Natural killer cell (primary cell): ENCODE results near the gene NPR3. TPM values are rescaled to one million over a fixed set of nuclear protein-coding genes. Genes with fewer than 3 reads are reported as not detected.

Experiments used
- ATAC-seq, 3 donors: fragments of 150-1000 bp in 2 of 3; fragments of 200-7000 bp in 1 of 3; cut with Tn5 transposase; 1 replicate in 1 of 3; 2 replicates in 2 of 3; pipeline ENCODE4 v1.10.0; 2021; ENCODE audit warnings: mild to moderate bottlenecking in 2 of 3, moderate library complexity in 2 of 3
- DNase-seq, 2 donors: peaks; one replicate each; pipeline versions ENCODE4 v3.0.0 to v3.0.0-alpha.2; 2013 to 2021; ENCODE audit warnings: mixed read lengths in 1 of 2
- H3K27ac ChIP-seq: one replicate; pipeline ENCODE4 v1.5.1; 2013; ENCODE audit warnings: mild to moderate bottlenecking, low read length
- H3K27me3 ChIP-seq: one replicate; pipeline ENCODE4 v1.6.1; 2013; ENCODE audit warnings: low read length; ENCODE audit not compliant: control insufficient read depth, insufficient read depth
- H3K36me3 ChIP-seq: one replicate; pipeline ENCODE4 v1.6.1; 2013; ENCODE audit warnings: low read length; ENCODE audit not compliant: control insufficient read depth, insufficient read depth
- H3K4me1 ChIP-seq: one replicate; pipeline ENCODE4 v1.6.1; 2013; ENCODE audit warnings: low read length; ENCODE audit not compliant: control insufficient read depth, insufficient read depth
- H3K4me3 ChIP-seq: one replicate; pipeline ENCODE4 v1.5.1; 2013; ENCODE audit warnings: low read length
- H3K9me3 ChIP-seq: one replicate; pipeline ENCODE4 v1.6.1; 2013; ENCODE audit warnings: low read length; ENCODE audit not compliant: control insufficient read depth, insufficient read depth
- H3K27ac Mint-ChIP-seq, 2 donors: one replicate each; pipeline ENCODE4 v1.8.0; 2022; ENCODE audit warnings: mild to moderate bottlenecking in 2 of 2, mixed read lengths in 2 of 2, moderate library complexity in 1 of 2
- H3K27me3 Mint-ChIP-seq, 2 donors: one replicate each; pipeline ENCODE4 v1.8.0; 2022; ENCODE audit warnings: low read depth in 2 of 2, mixed read lengths in 2 of 2
- H3K36me3 Mint-ChIP-seq: one replicate; pipeline ENCODE4 v1.8.0; 2022; ENCODE audit warnings: mixed read lengths
- H3K4me1 Mint-ChIP-seq, 2 donors: one replicate each; pipeline ENCODE4 v1.8.0; 2022; ENCODE audit warnings: mixed read lengths in 2 of 2
- H3K4me3 Mint-ChIP-seq: one replicate; pipeline ENCODE4 v1.8.0; 2022; ENCODE audit warnings: mild to moderate bottlenecking, moderate library complexity, mixed read lengths
- H3K9me3 Mint-ChIP-seq, 2 donors: one replicate each; pipeline ENCODE4 v1.8.0; 2022; ENCODE audit warnings: mixed read lengths in 2 of 2
- CTCF ChIP-seq: fragments of 200-600 bp; IDR thresholded peaks from one replicate; pipeline ENCODE4 v1.8.0; 2022; ENCODE audit warnings: antibody characterized with exemption
- WGBS: methylation state at CpG from one replicate; pipeline ENCODE4 v1.1.7; 2013; ENCODE audit warnings: missing lambda C conversion rate; ENCODE audit not compliant: insufficient coverage; 5-methylcytosine and 5-hydroxymethylcytosine counted together
- intact Hi-C: fragments of 100-400 bp; cut with micrococcal nuclease; formaldehyde crosslinking; loops from one replicate; pipeline ENCODE4 v1.14.2; 2022
- total RNA-seq, 4 donors: library from RNA; stranded (reverse); fragments of 120-200 nt in 1 of 4; gene quantifications; one replicate each; pipeline versions ENCODE4 v1.2.3 to v1.2.4, GENCODE V29; 2013 to 2022

NPR3 gene
- total RNA-seq, 3 donors from 2014 or later (not counting 1 experiment from before 2014, with no cell fraction given) = 0.23 TPM; not detected in 2

- no peaks in the 10 kb centered on the region for H3K27me3 ChIP-seq
- Mint-ChIP-seq H3K4me1 (peaks cover 0 to 8% of the 10 kb centered on the region in 2 donors), H3K27me3 (peaks cover 14 to 25% of the 10 kb centered on the region in 2 donors), H3K4me3 (no peak overlapping the region), H3K27ac (no peak overlapping the region), H3K9me3 (no peaks in the 10 kb centered on the region), H3K36me3 (no peaks in the 10 kb centered on the region)
- DNase-seq (no peak), ATAC-seq (no peak)
- H3K4me1 ChIP-seq = no peaks in the 10 kb centered on the region
- no peaks in the 10 kb centered on the region for H3K36me3 ChIP-seq
- no peak overlapping the region for H3K4me3 ChIP-seq
- no peak overlapping the region for H3K27ac ChIP-seq
- WGBS = 66% methylated on average over 3 of the region's 3 CpGs
- intact Hi-C loops = no loop called here
- no peaks in the 10 kb centered on the region for H3K9me3 ChIP-seq
- TF ChIP-seq CTCF = no peak
Observed at GRCh38 chr5:32736842-32737241, 25.7 kb downstream of the NPR3 start.

- TF ChIP-seq CTCF = no peak
- Histone ChIP-seq H3K36me3 (no peaks in the 10 kb centered on the region), H3K4me1 (no peaks in the 10 kb centered on the region), H3K27ac (no peak overlapping the region), H3K9me3 (no peaks in the 10 kb centered on the region), H3K27me3 (no peaks in the 10 kb centered on the region), H3K4me3 (no peak overlapping the region)
- H3K27ac Mint-ChIP-seq = no peak overlapping the region
- intact Hi-C loops = no loop called here
- peaks cover 0 to 7% of the 10 kb centered on the region in 2 donors for H3K27me3 Mint-ChIP-seq
- H3K9me3 Mint-ChIP-seq = no peaks in the 10 kb centered on the region
- no peaks in the 10 kb centered on the region for H3K36me3 Mint-ChIP-seq
- H3K4me3 Mint-ChIP-seq = no peak overlapping the region
- DNase-seq = no peak
- WGBS = 84% methylated on average over 4 of the region's 4 CpGs
- H3K4me1 Mint-ChIP-seq = no peaks in the 10 kb centered on the region
- ATAC-seq = no peak
Observed at GRCh38 chr5:32740651-32741050, 29.5 kb downstream of the NPR3 start.

GRCh38 chr5:32745317-32745716 lies 34.2 kb downstream of the NPR3 start:
- Histone ChIP-seq H3K36me3 (no peaks in the 10 kb centered on the region), H3K27me3 (no peaks in the 10 kb centered on the region), H3K9me3 (no peaks in the 10 kb centered on the region), H3K27ac (no peak overlapping the region), H3K4me3 (no peak overlapping the region), H3K4me1 (no peaks in the 10 kb centered on the region)
- intact Hi-C loops = no loop called here
- H3K9me3 Mint-ChIP-seq = peaks cover 0 to 3% of the 10 kb centered on the region in 2 donors
- peaks cover 0 to 4% of the 10 kb centered on the region in 2 donors for H3K27me3 Mint-ChIP-seq
- H3K4me1 Mint-ChIP-seq = no peaks in the 10 kb centered on the region
- H3K4me3 Mint-ChIP-seq = no peak overlapping the region
- DNase-seq (no peak), ATAC-seq (no peak)
- TF ChIP-seq CTCF = no peak
- WGBS = 50% methylated on average over 2 of the region's 2 CpGs
- H3K27ac Mint-ChIP-seq = no peak overlapping the region
- H3K36me3 Mint-ChIP-seq = no peaks in the 10 kb centered on the region

- intact Hi-C loops = no loop called here
- no peak overlapping the region for H3K4me3 Mint-ChIP-seq
- no peak for TF ChIP-seq CTCF
Observed at GRCh38 chr5:32752411-32752810, 41.3 kb downstream of the NPR3 start.

More at GRCh38 chr5:32752411-32752810, 41.3 kb downstream of the NPR3 start:
- ATAC-seq = no peak
- Histone ChIP-seq H3K27me3 (no peaks in the 10 kb centered on the region), H3K4me3 (no peak overlapping the region), H3K27ac (no peak overlapping the region), H3K36me3 (no peaks in the 10 kb centered on the region), H3K9me3 (no peaks in the 10 kb centered on the region), H3K4me1 (no peaks in the 10 kb centered on the region)
- peaks cover 0 to 2% of the 10 kb centered on the region in 2 donors for H3K27me3 Mint-ChIP-seq
- WGBS = 96% methylated on average over 3 of the region's 4 CpGs
- H3K4me1 Mint-ChIP-seq = no peaks in the 10 kb centered on the region
- peaks cover 0 to 2% of the 10 kb centered on the region in 2 donors for H3K9me3 Mint-ChIP-seq
- no peaks in the 10 kb centered on the region for H3K36me3 Mint-ChIP-seq
- DNase-seq = no peak
- H3K27ac Mint-ChIP-seq = no peak overlapping the region
